Amniotic stem cell (primary cell): ENCODE measurements around the gene TBC1D14.
A peak's percentile ranks its signal among the peaks of the same experiment; 100 is the strongest.
"Not testable (repeated sequence)": the region's sequence is repeated elsewhere in the genome, so short reads cannot be mapped to it uniquely, and the experiment has no call there.

Experiments used
- DNase-seq: peaks from one replicate; lab custom pipeline; 2025; lab: John Stamatoyannopoulos, UW

Gene TBC1D14

GRCh38 chr4:6972911-6973310 lies 63.3 kb downstream of the TBC1D14 start:
- DNase-seq = no peak

GRCh38 chr4:6974138-6974848 lies 64.7 kb downstream of the TBC1D14 start:
- DNase-seq = peak; percentile 66

- not testable (repeated sequence) for DNase-seq
These were observed 68.2 kb downstream of the TBC1D14 start for GRCh38 chr4:6977846-6978245.

GRCh38 chr4:6983544-6984142 lies 74.0 kb downstream of the TBC1D14 start:
- DNase-seq = no peak

GRCh38 chr4:6984612-6985425 lies 75.2 kb downstream of the TBC1D14 start:
- no peak for DNase-seq

- DNase-seq = peak; percentile 54
These were observed 76.6 kb downstream of the TBC1D14 start for GRCh38 chr4:6986072-6986780.

GRCh38 chr4:6986781-6987587 lies 77.4 kb downstream of the TBC1D14 start:
- peak; percentile 91 for DNase-seq

- DNase-seq = no peak
These were observed 77.9 kb downstream of the TBC1D14 start for GRCh38 chr4:6987588-6987961.

- no peak for DNase-seq
These were observed 78.5 kb downstream of the TBC1D14 start for GRCh38 chr4:6988016-6988715.

- no peak for DNase-seq
These were observed 79.8 kb downstream of the TBC1D14 start for GRCh38 chr4:6989331-6989923.

- DNase-seq = no peak
These were observed 81.0 kb downstream of the TBC1D14 start for GRCh38 chr4:6990661-6991060.

- DNase-seq = no peak
These were observed 81.6 kb downstream of the TBC1D14 start for GRCh38 chr4:6991249-6991648.

GRCh38 chr4:6991771-6992557 lies 82.3 kb downstream of the TBC1D14 start:
- DNase-seq = peak; percentile 89

- DNase-seq = no peak
These were observed 83.4 kb downstream of the TBC1D14 start for GRCh38 chr4:6992728-6993677.

GRCh38 chr4:6996481-6996880 lies 86.9 kb downstream of the TBC1D14 start:
- DNase-seq = no peak

GRCh38 chr4:6999172-7000086 lies 89.8 kb downstream of the TBC1D14 start:
- no peak for DNase-seq

GRCh38 chr4:7000421-7001176 lies 91.0 kb downstream of the TBC1D14 start:
- DNase-seq = no peak
